A549 (cell line): ENCODE results near the gene DNMT3A.

Experiments used
- CTCF ChIP-seq: fragments of >200 bp; sonication (Bioruptor Twin); formaldehyde crosslinking; IDR thresholded peaks from 3 replicates; pipeline ENCODE4 v1.5.1; 2016
- NPAS2 ChIP-seq: fragments of 250-450 bp; sonication (Bioruptor Pico); IDR thresholded peaks from 2 replicates; pipeline ENCODE4 v1.8.0; 2022; ENCODE audit warnings: mild to moderate bottlenecking, moderate library complexity, borderline replicate concordance
- POLR2A ChIP-seq: IDR thresholded peaks from 2 replicates; pipeline ENCODE4 v1.6.1; 2012; ENCODE audit warnings: mild to moderate bottlenecking, low read length
- POLR2AphosphoS2 ChIP-seq: conservative IDR thresholded peaks from 2 replicates; pipeline ENCODE4 v1.6.1; 2012; ENCODE audit warnings: low read length, improper control_type of control experiment, inconsistent platforms
- SMC3 ChIP-seq: fragments of >200 bp; sonication (Bioruptor Twin); formaldehyde crosslinking; IDR thresholded peaks from 3 replicates; pipeline ENCODE4 v1.6.1; 2018; ENCODE audit warnings: inconsistent platforms
- SREBF2 ChIP-seq: fragments of 450-650 bp; IDR thresholded peaks from 2 replicates; pipeline ENCODE4 v1.6.1; 2014; ENCODE audit warnings: mild to moderate bottlenecking, moderate library complexity

- TF ChIP-seq NPAS2 (CRISPR knock-in tag) = no peak
- no peak for TF ChIP-seq CTCF
- TF ChIP-seq POLR2AphosphoS2 = no peak
- TF ChIP-seq SMC3 = no peak
- no peak for TF ChIP-seq SREBF2
- no peak for TF ChIP-seq POLR2A
These were observed 73.6 kb downstream of the DNMT3A start for GRCh38 chr2:25268139-25268538.
